Esophagus (tissue), 2 donors: ENCODE measurements around the gene MTSS2. TPM values are rescaled to one million over a fixed set of nuclear protein-coding genes. Genes with fewer than 3 reads are reported as not detected.

ENCODE experiments used
- H3K27ac ChIP-seq, 2 donors: one replicate each; pipeline ENCODE4 v1.5.1; 2013; ENCODE audit warnings: low read depth in 2 of 2, mild to moderate bottlenecking in 2 of 2, inconsistent platforms in 1 of 2, low read length in 1 of 2, moderate library complexity in 1 of 2
- H3K27me3 ChIP-seq, 2 donors: one replicate each; pipeline ENCODE4 v1.6.1; 2013; ENCODE audit warnings: low read length in 2 of 2, control low read depth in 1 of 2, mild to moderate bottlenecking in 1 of 2; ENCODE audit not compliant: insufficient read depth in 2 of 2, control insufficient read depth in 1 of 2
- H3K36me3 ChIP-seq, 2 donors: one replicate each; pipeline ENCODE4 v1.6.1; 2013; ENCODE audit warnings: low read length in 1 of 2; ENCODE audit not compliant: control insufficient read depth in 2 of 2, insufficient read depth in 2 of 2
- H3K4me1 ChIP-seq, 2 donors: one replicate each; pipeline ENCODE4 v1.6.1; 2013; ENCODE audit warnings: low read length in 1 of 2; ENCODE audit not compliant: control insufficient read depth in 2 of 2, insufficient read depth in 2 of 2
- H3K4me3 ChIP-seq, 2 donors: one replicate each; pipeline ENCODE4 v1.5.1; 2013; ENCODE audit warnings: low read length in 2 of 2, mild to moderate bottlenecking in 2 of 2, low read depth in 1 of 2, moderate library complexity in 1 of 2
- H3K9me3 ChIP-seq, 2 donors: one replicate each; pipeline ENCODE4 v1.6.1; 2013; ENCODE audit warnings: mild to moderate bottlenecking in 2 of 2, low read depth in 1 of 2, low read length in 1 of 2, moderate library complexity in 1 of 2; ENCODE audit not compliant: control insufficient read depth in 2 of 2, insufficient read depth in 1 of 2
- WGBS, 2 donors: extraction: QIAGEN DNeasy Blood & Tissue Kit; methylation state at CpG; one replicate each; pipeline ENCODE4 v1.1.7; 2013; 5-methylcytosine and 5-hydroxymethylcytosine counted together
- polyA plus RNA-seq, 2 donors: library from polyadenylated mRNA; stranded (reverse); fragments of 200-250 nt; gene quantifications; one replicate each; pipeline ENCODE4 v1.2.3, GENCODE V29; 2013
- donor health status: healthy with polysubstance abuse.
- donor health status: Bipolar disorder and iron deficiency.

The MTSS2 gene
- polyA plus RNA-seq, 2 donors, result 27.4 to 62.9 TPM

GRCh38 chr16:70682239-70683145 lies 3.4 kb downstream of the MTSS2 start:
- Histone ChIP-seq H3K4me3 (no peak overlapping the region), H3K4me1 (peaks cover 19 to 49% of the 10 kb centered on the region in 2 donors), H3K27me3 (no peaks in the 10 kb centered on the region), H3K27ac (peak overlapping the region; percentile 51 to 63), H3K9me3 (no peaks in the 10 kb centered on the region), H3K36me3 (peaks cover 4 to 34% of the 10 kb centered on the region in 2 donors)
- 50 to 65% methylated on average over 14 of the region's 14 CpGs for WGBS, 2 donors

- Histone ChIP-seq H3K27ac (peak overlapping the region; percentile 51 to 63), H3K4me3 (no peak overlapping the region), H3K27me3 (no peaks in the 10 kb centered on the region), H3K9me3 (no peaks in the 10 kb centered on the region), H3K36me3 (peaks cover 4 to 42% of the 10 kb centered on the region in 2 donors), H3K4me1 (peaks cover 19 to 44% of the 10 kb centered on the region in 2 donors)
- 40 to 46% methylated on average over 13 of the region's 13 CpGs for WGBS, 2 donors
Measured at GRCh38 chr16:70681382-70682238, 4.2 kb downstream of the MTSS2 start.

- H3K4me3 ChIP-seq, result no peak overlapping the region
Measured at GRCh38 chr16:70680495-70681381, 5.1 kb downstream of the MTSS2 start.

GRCh38 chr16:70679671-70680494 lies 6.0 kb downstream of the MTSS2 start:
- peaks cover 4 to 49% of the 10 kb centered on the region in 2 donors for H3K36me3 ChIP-seq
- no peaks in the 10 kb centered on the region for H3K9me3 ChIP-seq
- H3K27me3 ChIP-seq, result no peaks in the 10 kb centered on the region
- H3K4me1 ChIP-seq, result peaks cover 13 to 41% of the 10 kb centered on the region in 2 donors
- 72% methylated on average over 60 to 80 of the region's 80 CpGs for WGBS, 2 donors
- H3K4me3 ChIP-seq, result no peak overlapping the region
- H3K27ac ChIP-seq, result peak overlapping the region; percentile 28 to 55

More at GRCh38 chr16:70680495-70681381, 5.1 kb downstream of the MTSS2 start:
- Histone ChIP-seq H3K36me3 (peaks cover 4 to 47% of the 10 kb centered on the region in 2 donors), H3K4me1 (peaks cover 13 to 41% of the 10 kb centered on the region in 2 donors), H3K27ac (peak overlapping the region; percentile 10 to 55), H3K27me3 (no peaks in the 10 kb centered on the region), H3K9me3 (no peaks in the 10 kb centered on the region)
- WGBS, 2 donors, result 59 to 64% methylated on average over 18 of the region's 18 CpGs

- H3K27me3 ChIP-seq, result no peaks in the 10 kb centered on the region
- peaks cover 9 to 36% of the 10 kb centered on the region in 2 donors for H3K4me1 ChIP-seq
- peaks cover 4 to 57% of the 10 kb centered on the region in 2 donors for H3K36me3 ChIP-seq
- 85 to 90% methylated on average over 26 to 31 of the region's 31 CpGs for WGBS, 2 donors
- H3K9me3 ChIP-seq, result no peaks in the 10 kb centered on the region
- no peak overlapping the region for H3K4me3 ChIP-seq
- peak overlapping the region in 1 of 2 donors; percentile 5 for H3K27ac ChIP-seq
Measured at GRCh38 chr16:70678898-70679670, 6.8 kb downstream of the MTSS2 start.

GRCh38 chr16:70678121-70678897 lies 7.5 kb downstream of the MTSS2 start:
- Histone ChIP-seq H3K4me1 (peaks cover 3 to 28% of the 10 kb centered on the region in 2 donors), H3K36me3 (peaks cover 4 to 57% of the 10 kb centered on the region in 2 donors), H3K4me3 (no peak overlapping the region), H3K27me3 (no peaks in the 10 kb centered on the region), H3K9me3 (no peaks in the 10 kb centered on the region), H3K27ac (no peak overlapping the region)
- 84 to 90% methylated on average over 22 of the region's 22 CpGs for WGBS, 2 donors

- peaks cover 4 to 55% of the 10 kb centered on the region in 2 donors for H3K36me3 ChIP-seq
- 89 to 91% methylated on average over 15 of the region's 15 CpGs for WGBS, 2 donors
Measured at GRCh38 chr16:70677499-70678120, 8.2 kb downstream of the MTSS2 start.

More at GRCh38 chr16:70677499-70678120, 8.2 kb downstream of the MTSS2 start:
- no peak overlapping the region for H3K27ac ChIP-seq
- no peak overlapping the region for H3K4me3 ChIP-seq
- no peaks in the 10 kb centered on the region for H3K27me3 ChIP-seq
- H3K9me3 ChIP-seq, result no peaks in the 10 kb centered on the region
- H3K4me1 ChIP-seq, result peaks cover 0 to 21% of the 10 kb centered on the region in 2 donors
